WTC11 (cell line): ENCODE data around the gene PLS1. TPM values are rescaled to one million over a fixed set of nuclear protein-coding genes. Genes with fewer than 3 reads are reported as not detected.
A peak's percentile ranks its signal among the peaks of the same experiment; 100 is the strongest.

ENCODE experiments used
- ATAC-seq: fragments of 200-7000 bp; cut with Tn5 transposase; 2 replicates; pipeline ENCODE4 v1.10.0; 2021; ENCODE audit warnings: mild to moderate bottlenecking, moderate library complexity
- CTCF ChIA-PET: fragments of 300-600 bp; sonication (Branson Sonifier 250); formaldehyde crosslinking; loops from one replicate; lab custom pipeline; 2021; ENCODE audit warnings: antibody characterized with exemption; lab: Charles Lee
- POLR2A ChIA-PET: fragments of 350-600 bp; sonication (Branson Sonifier 250); formaldehyde crosslinking; loops from one replicate; lab custom pipeline; 2021; ENCODE audit warnings: antibody characterized with exemption; lab: Charles Lee
- DNase-seq: peaks from one replicate; pipeline ENCODE4 v3.0.0; 2021; ENCODE audit warnings: low spot score
- H3K27ac Mint-ChIP-seq: 2 replicates; pipeline ENCODE4 v1.8.0; 2021; ENCODE audit warnings: mixed read lengths
- H3K27me3 Mint-ChIP-seq: 2 replicates; pipeline ENCODE4 v1.8.0; 2021; ENCODE audit warnings: low read depth, mild to moderate bottlenecking, moderate library complexity, mixed read lengths
- H3K36me3 Mint-ChIP-seq: 2 replicates; pipeline ENCODE4 v1.8.0; 2021; ENCODE audit warnings: mixed read lengths
- H3K4me1 Mint-ChIP-seq: 2 replicates; pipeline ENCODE4 v1.8.0; 2022; ENCODE audit warnings: mixed read lengths
- H3K4me3 Mint-ChIP-seq: 2 replicates; pipeline ENCODE4 v1.8.0; 2021; ENCODE audit warnings: mild to moderate bottlenecking, moderate library complexity, mixed read lengths
- H3K9me3 Mint-ChIP-seq: 2 replicates; pipeline ENCODE4 v1.8.0; 2021; ENCODE audit warnings: mixed read lengths
- ATF1 ChIP-seq: sonication (generic); formaldehyde crosslinking; IDR thresholded peaks from 2 replicates; pipeline ENCODE4 v1.8.1; 2023; ENCODE audit warnings: mild to moderate bottlenecking, moderate library complexity, missing genetic modification reagents
- CBFB ChIP-seq: sonication (generic); formaldehyde crosslinking; IDR thresholded peaks from 2 replicates; pipeline ENCODE4 v1.8.1; 2022; ENCODE audit warnings: mild to moderate bottlenecking, low read depth, missing genetic modification reagents
- CREB1 ChIP-seq: sonication (generic); formaldehyde crosslinking; IDR thresholded peaks from 2 replicates; pipeline ENCODE4 v1.8.0; 2023; ENCODE audit warnings: mild to moderate bottlenecking, missing genetic modification reagents
- ESRRA ChIP-seq: sonication (generic); formaldehyde crosslinking; IDR thresholded peaks from 2 replicates; pipeline ENCODE4 v1.8.1; 2022; ENCODE audit warnings: mild to moderate bottlenecking, missing genetic modification reagents, borderline replicate concordance
- FOXK1 ChIP-seq: sonication (generic); formaldehyde crosslinking; IDR thresholded peaks from 2 replicates; pipeline ENCODE4 v1.8.0; 2022; ENCODE audit warnings: mild to moderate bottlenecking, moderate library complexity, missing genetic modification reagents
- GTF2I ChIP-seq: fragments of 250-450 bp; sonication (Bioruptor Pico); conservative IDR thresholded peaks from 2 replicates; pipeline ENCODE4 v1.4.0; 2021; ENCODE audit warnings: mild to moderate bottlenecking
- IRF1 ChIP-seq: sonication (generic); formaldehyde crosslinking; IDR thresholded peaks from 2 replicates; pipeline ENCODE4 v1.8.0; 2023; ENCODE audit warnings: missing genetic modification reagents
- JUN ChIP-seq: sonication (generic); formaldehyde crosslinking; IDR thresholded peaks from 2 replicates; pipeline ENCODE4 v1.8.0; 2023; ENCODE audit warnings: mild to moderate bottlenecking, missing genetic modification reagents
- MYBL2 ChIP-seq: sonication (generic); formaldehyde crosslinking; IDR thresholded peaks from 2 replicates; pipeline ENCODE4 v1.8.1; 2023; ENCODE audit warnings: mild to moderate bottlenecking, moderate library complexity, missing genetic modification reagents
- NFATC4 ChIP-seq: fragments of 250-450 bp; sonication (Bioruptor Pico); IDR thresholded peaks from 2 replicates; pipeline ENCODE4 v1.9.0; 2021; ENCODE audit warnings: mild to moderate bottlenecking
- NR3C1 ChIP-seq: sonication (generic); formaldehyde crosslinking; conservative IDR thresholded peaks from 2 replicates; pipeline ENCODE4 v1.8.1; 2023; ENCODE audit warnings: low read depth, mild to moderate bottlenecking, missing genetic modification reagents
- RELA ChIP-seq: sonication (generic); formaldehyde crosslinking; IDR thresholded peaks from 2 replicates; pipeline ENCODE4 v1.8.1; 2022; ENCODE audit warnings: missing genetic modification reagents, mild to moderate bottlenecking, borderline replicate concordance
- RORB ChIP-seq: fragments of 250-450 bp; sonication (Bioruptor Pico); IDR thresholded peaks from 2 replicates; pipeline ENCODE4 v1.9.0; 2021; ENCODE audit warnings: mild to moderate bottlenecking
- SMAD4 ChIP-seq: sonication (generic); formaldehyde crosslinking; IDR thresholded peaks from 2 replicates; pipeline ENCODE4 v1.8.0; 2022; ENCODE audit warnings: mild to moderate bottlenecking, missing genetic modification reagents
- USF1 ChIP-seq: sonication (generic); formaldehyde crosslinking; IDR thresholded peaks from 2 replicates; pipeline ENCODE4 v1.8.0; 2022; ENCODE audit warnings: mild to moderate bottlenecking, missing genetic modification reagents
- ZNF219 ChIP-seq: sonication (generic); formaldehyde crosslinking; IDR thresholded peaks from 2 replicates; pipeline ENCODE4 v1.8.0; 2023; ENCODE audit warnings: missing genetic modification reagents, mild to moderate bottlenecking, borderline replicate concordance
- ZNF281 ChIP-seq: sonication (generic); formaldehyde crosslinking; IDR thresholded peaks from 2 replicates; pipeline ENCODE4 v1.8.0; 2023; ENCODE audit warnings: mild to moderate bottlenecking, missing genetic modification reagents
- ZNF396 ChIP-seq: fragments of 250-450 bp; sonication (Bioruptor Pico); IDR thresholded peaks from 2 replicates; pipeline ENCODE4 v1.8.0; 2021; ENCODE audit warnings: mild to moderate bottlenecking, moderate library complexity, borderline replicate concordance
- ZNF416 ChIP-seq: fragments of 250-450 bp; sonication (Bioruptor Pico); IDR thresholded peaks from 2 replicates; pipeline ENCODE4 v1.9.0; 2021; ENCODE audit warnings: mild to moderate bottlenecking, inconsistent platforms
- total RNA-seq: library from RNA; stranded (reverse); gene quantifications from 3 replicates; pipeline ENCODE4 v1.2.3, GENCODE V29; 2021
- TF ChIP-seq, protein P1 (sequence below): sonication (generic); formaldehyde crosslinking; IDR thresholded peaks from 2 replicates; pipeline ENCODE4 v1.8.1; 2023; ENCODE audit warnings: mild to moderate bottlenecking, missing genetic modification reagents, borderline replicate concordance
- TF ChIP-seq, protein P2 (sequence below): sonication (generic); formaldehyde crosslinking; IDR thresholded peaks from 2 replicates; pipeline ENCODE4 v1.8.1; 2022; ENCODE audit warnings: low read depth, mild to moderate bottlenecking, moderate library complexity, missing genetic modification reagents, borderline replicate concordance
- TF ChIP-seq, protein P3 (sequence below): fragments of 250-450 bp; sonication (Bioruptor Pico); IDR thresholded peaks from 2 replicates; pipeline ENCODE4 v1.9.0; 2021; ENCODE audit warnings: moderate library complexity, mild to moderate bottlenecking, inconsistent platforms, borderline replicate concordance

Gene PLS1
- total RNA-seq, 1 experiment from 2014 or later = 26.4 TPM

- TF ChIP-seq ZNF281 (CRISPR knock-in tag) (no peak), ESRRA (CRISPR knock-in tag) (no peak), FOXK1 (no peak)
- TF ChIP-seq, all 79 proteins: peak for 0
Measured at GRCh38 chr3:142628801-142629200, 32.6 kb downstream of the PLS1 start (continued).

DNA sequence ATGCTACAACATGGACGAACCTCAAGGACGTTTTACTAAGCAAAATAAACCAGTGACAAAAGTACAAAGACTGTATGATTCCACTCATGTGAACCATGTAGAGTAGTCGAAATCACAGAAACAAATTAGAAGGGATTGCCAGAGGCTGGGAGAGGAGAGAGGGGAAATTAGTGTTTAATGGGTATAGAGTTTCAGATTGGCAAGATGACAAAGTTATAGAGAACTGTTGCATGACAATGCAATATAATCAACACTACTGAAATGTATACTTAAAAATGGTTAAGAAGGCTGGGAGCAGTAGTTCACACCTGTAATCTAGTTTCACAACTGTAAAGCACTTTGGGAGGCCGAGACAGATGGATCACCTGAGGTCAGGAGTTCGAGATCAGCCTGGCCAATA, 36.9 kb downstream of the PLS1 start:
- H3K27me3 Mint-ChIP-seq = no peaks in the 10 kb centered on the region
- DNase-seq = no peak
- ATAC-seq = no peak
- POLR2A ChIA-PET = no interaction called here
- TF ChIP-seq NFATC4 (CRISPR knock-in tag) (no peak), ZNF416 (CRISPR knock-in tag) (no peak), CBFB (no peak), JUN (CRISPR knock-in tag) (no peak), MYBL2 (CRISPR knock-in tag) (no peak), IRF1 (CRISPR knock-in tag) (no peak), RORB (CRISPR knock-in tag) (no peak), ZNF396 (CRISPR knock-in tag) (no peak), RELA (CRISPR knock-in tag) (no peak), SMAD4 (CRISPR knock-in tag) (no peak), ATF1 (CRISPR knock-in tag) (no peak), ZNF219 (CRISPR knock-in tag) (no peak), CREB1 (CRISPR knock-in tag) (no peak), GTF2I (no peak), NR3C1 (no peak), USF1 (CRISPR knock-in tag) (no peak)
- TF ChIP-seq, protein P1, sequence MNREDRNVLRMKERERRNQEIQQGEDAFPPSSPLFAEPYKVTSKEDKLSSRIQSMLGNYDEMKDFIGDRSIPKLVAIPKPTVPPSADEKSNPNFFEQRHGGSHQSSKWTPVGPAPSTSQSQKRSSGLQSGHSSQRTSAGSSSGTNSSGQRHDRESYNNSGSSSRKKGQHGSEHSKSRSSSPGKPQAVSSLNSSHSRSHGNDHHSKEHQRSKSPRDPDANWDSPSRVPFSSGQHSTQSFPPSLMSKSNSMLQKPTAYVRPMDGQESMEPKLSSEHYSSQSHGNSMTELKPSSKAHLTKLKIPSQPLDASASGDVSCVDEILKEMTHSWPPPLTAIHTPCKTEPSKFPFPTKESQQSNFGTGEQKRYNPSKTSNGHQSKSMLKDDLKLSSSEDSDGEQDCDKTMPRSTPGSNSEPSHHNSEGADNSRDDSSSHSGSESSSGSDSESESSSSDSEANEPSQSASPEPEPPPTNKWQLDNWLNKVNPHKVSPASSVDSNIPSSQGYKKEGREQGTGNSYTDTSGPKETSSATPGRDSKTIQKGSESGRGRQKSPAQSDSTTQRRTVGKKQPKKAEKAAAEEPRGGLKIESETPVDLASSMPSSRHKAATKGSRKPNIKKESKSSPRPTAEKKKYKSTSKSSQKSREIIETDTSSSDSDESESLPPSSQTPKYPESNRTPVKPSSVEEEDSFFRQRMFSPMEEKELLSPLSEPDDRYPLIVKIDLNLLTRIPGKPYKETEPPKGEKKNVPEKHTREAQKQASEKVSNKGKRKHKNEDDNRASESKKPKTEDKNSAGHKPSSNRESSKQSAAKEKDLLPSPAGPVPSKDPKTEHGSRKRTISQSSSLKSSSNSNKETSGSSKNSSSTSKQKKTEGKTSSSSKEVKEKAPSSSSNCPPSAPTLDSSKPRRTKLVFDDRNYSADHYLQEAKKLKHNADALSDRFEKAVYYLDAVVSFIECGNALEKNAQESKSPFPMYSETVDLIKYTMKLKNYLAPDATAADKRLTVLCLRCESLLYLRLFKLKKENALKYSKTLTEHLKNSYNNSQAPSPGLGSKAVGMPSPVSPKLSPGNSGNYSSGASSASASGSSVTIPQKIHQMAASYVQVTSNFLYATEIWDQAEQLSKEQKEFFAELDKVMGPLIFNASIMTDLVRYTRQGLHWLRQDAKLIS (CRISPR knock-in tag) = no peak
- TF ChIP-seq, protein P2, sequence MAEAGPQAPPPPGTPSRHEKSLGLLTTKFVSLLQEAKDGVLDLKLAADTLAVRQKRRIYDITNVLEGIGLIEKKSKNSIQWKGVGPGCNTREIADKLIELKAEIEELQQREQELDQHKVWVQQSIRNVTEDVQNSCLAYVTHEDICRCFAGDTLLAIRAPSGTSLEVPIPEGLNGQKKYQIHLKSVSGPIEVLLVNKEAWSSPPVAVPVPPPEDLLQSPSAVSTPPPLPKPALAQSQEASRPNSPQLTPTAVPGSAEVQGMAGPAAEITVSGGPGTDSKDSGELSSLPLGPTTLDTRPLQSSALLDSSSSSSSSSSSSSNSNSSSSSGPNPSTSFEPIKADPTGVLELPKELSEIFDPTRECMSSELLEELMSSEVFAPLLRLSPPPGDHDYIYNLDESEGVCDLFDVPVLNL = no peak
- TF ChIP-seq, protein P3, sequence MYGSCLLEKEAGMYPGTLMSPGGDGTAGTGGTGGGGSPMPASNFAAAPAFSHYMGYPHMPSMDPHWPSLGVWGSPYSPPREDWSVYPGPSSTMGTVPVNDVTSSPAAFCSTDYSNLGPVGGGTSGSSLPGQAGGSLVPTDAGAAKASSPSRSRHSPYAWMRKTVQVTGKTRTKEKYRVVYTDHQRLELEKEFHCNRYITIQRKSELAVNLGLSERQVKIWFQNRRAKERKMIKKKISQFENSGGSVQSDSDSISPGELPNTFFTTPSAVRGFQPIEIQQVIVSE = no peak
- no peaks in the 10 kb centered on the region for H3K36me3 Mint-ChIP-seq
- peaks cover 2% of the 10 kb centered on the region; the same call in 1 of the 2 replicates for H3K4me1 Mint-ChIP-seq
- H3K4me3 Mint-ChIP-seq = no peak overlapping the region
- H3K27ac Mint-ChIP-seq = peak overlapping the region; percentile 11; the same call in 1 of the 2 replicates
- CTCF ChIA-PET = no interaction called here
- no peaks in the 10 kb centered on the region for H3K9me3 Mint-ChIP-seq
